GM12878 (cell line): ENCODE measurements around the gene BTK. TPM values are rescaled to one million over a fixed set of nuclear protein-coding genes. Genes with fewer than 3 reads are reported as not detected.

Experiments
- ASH2L ChIP-seq: fragments of 300-600, 200-600 bp; sonication (generic); IDR thresholded peaks from 2 replicates; pipeline ENCODE4 v1.6.1; 2017; ENCODE audit warnings: low read depth, mild to moderate bottlenecking, borderline replicate concordance
- ATF2 ChIP-seq: IDR thresholded peaks from 2 replicates; pipeline ENCODE4 v1.6.1; 2012; ENCODE audit warnings: low read length, inconsistent platforms
- IKZF2 ChIP-seq, 2 experiments: fragments of 450-650 bp; IDR thresholded peaks; 2 replicates each; pipeline ENCODE4 v1.6.1; 2017; ENCODE audit warnings: mild to moderate bottlenecking in 2 of 2, moderate library complexity in 2 of 2
- KLF5 ChIP-seq: fragments of 450-650 bp; IDR thresholded peaks from 2 replicates; pipeline ENCODE4 v1.6.1; 2014; ENCODE audit warnings: mild to moderate bottlenecking; ENCODE audit not compliant: partially characterized antibody
- MTA2 ChIP-seq: fragments of 450-650 bp; IDR thresholded peaks from 2 replicates; pipeline ENCODE4 v1.6.1; 2016; ENCODE audit warnings: low read depth, mild to moderate bottlenecking, moderate library complexity
- MTA3 ChIP-seq: IDR thresholded peaks from 2 replicates; pipeline ENCODE4 v1.6.1; 2012; ENCODE audit warnings: low read length, inconsistent platforms, borderline replicate concordance
- NR2C1 ChIP-seq: fragments of 450-650 bp; IDR thresholded peaks from 2 replicates; pipeline ENCODE4 v1.6.1; 2017; ENCODE audit warnings: antibody characterized with exemption, mild to moderate bottlenecking, moderate library complexity
- NR2C2 ChIP-seq: IDR thresholded peaks from 2 replicates; pipeline ENCODE4 v1.6.1; 2011; ENCODE audit warnings: borderline replicate concordance, low read depth; ENCODE audit not compliant: control insufficient read depth, insufficient read length
- NR2F1 ChIP-seq: fragments of 450-650 bp; conservative IDR thresholded peaks from 2 replicates; pipeline ENCODE4 v1.6.1; 2017; ENCODE audit warnings: mild to moderate bottlenecking
- RCOR1 ChIP-seq: conservative IDR thresholded peaks from 2 replicates; pipeline ENCODE4 v1.6.1; 2012; ENCODE audit warnings: low read depth, low read length, improper control_type of control experiment
- SMAD1 ChIP-seq: fragments of 450-650 bp; IDR thresholded peaks from 2 replicates; pipeline ENCODE4 v1.6.1; 2018; ENCODE audit warnings: mild to moderate bottlenecking, low read depth; ENCODE audit not compliant: partially characterized antibody
- SRF ChIP-seq, 2 experiments: IDR thresholded peaks; 2 replicates each; pipeline ENCODE4 v1.6.1; 2011; ENCODE audit warnings: low read depth in 2 of 2, low read length in 2 of 2, mild to moderate bottlenecking in 1 of 2, moderate library complexity in 1 of 2
- TAF1 ChIP-seq: IDR thresholded peaks from 2 replicates; pipeline ENCODE4 v1.6.1; 2011; ENCODE audit warnings: mild to moderate bottlenecking, low read depth, low read length, borderline replicate concordance
- ZBTB33 ChIP-seq: fragments of 450-650 bp; IDR thresholded peaks from 2 replicates; pipeline ENCODE4 v1.6.1; 2017; ENCODE audit warnings: mild to moderate bottlenecking
- ZNF207 ChIP-seq: fragments of 450-650 bp; IDR thresholded peaks from 2 replicates; pipeline ENCODE4 v1.6.1; 2014; ENCODE audit warnings: antibody characterized with exemption, mild to moderate bottlenecking, borderline replicate concordance
- ZNF622 ChIP-seq: fragments of 450-650 bp; IDR thresholded peaks from 2 replicates; pipeline ENCODE4 v1.6.1; 2017; ENCODE audit warnings: mild to moderate bottlenecking, inconsistent platforms
- polyA plus RNA-seq, 11 experiments: library from polyadenylated mRNA; depleted of rRNA in 4 of 11; unstranded in 6 of 11; stranded (reverse) in 5 of 11; fragments of >200 nt; fragmentation: Nextera tagmentation in 4 of 11; fragmentation: Illumina TruSeq in 1 of 11; extraction: Ambion mirVana in 4 of 11; extraction: Trizol in 1 of 11; gene quantifications; 1 replicate in 1 of 11; 2 replicates in 10 of 11; pipeline versions ENCODE4 v1.2.1 to v1.2.3, GENCODE V29; 2011 to 2016; ENCODE audit warnings: inconsistent platforms in 2 of 11, missing spikeins in 2 of 11, low read depth in 1 of 11
- total RNA-seq, 4 experiments: library from RNA; depleted of rRNA in 3 of 4; stranded (reverse); fragments of >200 nt in 3 of 4; fragmentation: Illumina TruSeq in 1 of 4; extraction: Trizol in 1 of 4; gene quantifications; 2 replicates each; pipeline versions ENCODE4 v1.2.1 to v1.2.3, GENCODE V29; 2013 to 2021
- TF ChIP-seq, protein P1 (sequence below): fragments of 450-650 bp; conservative IDR thresholded peaks from 2 replicates; pipeline ENCODE4 v1.6.1; 2017; ENCODE audit warnings: mild to moderate bottlenecking, moderate library complexity
- TF ChIP-seq, protein P2 (sequence below): IDR thresholded peaks from 2 replicates; pipeline ENCODE4 v1.6.1; 2012; ENCODE audit warnings: improper control_type of control experiment, low read depth, low read length; ENCODE audit not compliant: insufficient replicate concordance

The BTK gene
- total and polyA plus RNA-seq, 10 of the 15 experiments (the other 5 are each of a cell fraction or from before 2014, with no cell fraction given): 24.0 to 154 (median 88.9) TPM

DNA sequence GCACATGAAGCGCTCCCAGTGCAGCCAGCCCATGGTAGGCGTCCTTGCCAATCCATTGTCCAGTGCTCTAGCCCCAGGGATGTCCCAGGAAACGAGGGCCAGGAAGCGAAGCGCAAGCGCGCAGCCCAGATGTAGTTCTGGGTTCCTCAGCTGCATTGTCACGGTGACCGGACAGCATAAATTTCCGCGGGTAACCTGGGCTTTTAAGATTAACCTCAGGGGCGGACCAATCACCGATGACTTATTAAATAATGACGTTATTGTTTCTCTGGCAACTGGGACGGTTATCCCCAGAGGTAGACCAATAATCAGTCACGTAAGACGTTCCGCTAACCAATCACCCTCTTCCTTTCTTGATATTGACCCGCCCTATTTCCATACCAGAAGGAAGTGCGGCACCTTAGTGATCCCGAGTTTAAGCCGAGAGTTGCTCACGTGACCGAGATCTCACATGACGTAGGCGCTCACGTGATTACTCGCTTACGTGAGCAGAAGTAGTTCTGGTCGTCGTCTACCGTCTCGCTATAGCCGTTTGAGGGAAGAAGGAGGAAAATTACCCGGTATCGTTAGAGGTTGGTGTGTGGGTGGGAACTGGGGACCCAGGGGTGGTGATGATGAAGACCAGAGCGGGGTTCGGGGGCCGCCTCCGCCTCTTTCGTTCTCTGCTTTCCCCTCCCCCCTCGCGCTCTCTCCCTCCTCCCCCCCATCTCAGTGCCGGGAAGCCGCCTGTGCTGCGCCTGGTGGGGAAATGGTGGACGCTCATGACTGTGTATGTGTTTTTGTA, 21.9 kb upstream of the BTK start, which contains the start of the genes GLA and HNRNPH2 (continued):
- TF ChIP-seq, protein P1, sequence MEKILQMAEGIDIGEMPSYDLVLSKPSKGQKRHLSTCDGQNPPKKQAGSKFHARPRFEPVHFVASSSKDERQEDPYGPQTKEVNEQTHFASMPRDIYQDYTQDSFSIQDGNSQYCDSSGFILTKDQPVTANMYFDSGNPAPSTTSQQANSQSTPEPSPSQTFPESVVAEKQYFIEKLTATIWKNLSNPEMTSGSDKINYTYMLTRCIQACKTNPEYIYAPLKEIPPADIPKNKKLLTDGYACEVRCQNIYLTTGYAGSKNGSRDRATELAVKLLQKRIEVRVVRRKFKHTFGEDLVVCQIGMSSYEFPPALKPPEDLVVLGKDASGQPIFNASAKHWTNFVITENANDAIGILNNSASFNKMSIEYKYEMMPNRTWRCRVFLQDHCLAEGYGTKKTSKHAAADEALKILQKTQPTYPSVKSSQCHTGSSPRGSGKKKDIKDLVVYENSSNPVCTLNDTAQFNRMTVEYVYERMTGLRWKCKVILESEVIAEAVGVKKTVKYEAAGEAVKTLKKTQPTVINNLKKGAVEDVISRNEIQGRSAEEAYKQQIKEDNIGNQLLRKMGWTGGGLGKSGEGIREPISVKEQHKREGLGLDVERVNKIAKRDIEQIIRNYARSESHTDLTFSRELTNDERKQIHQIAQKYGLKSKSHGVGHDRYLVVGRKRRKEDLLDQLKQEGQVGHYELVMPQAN: peak; percentile 71
- TF ChIP-seq NR2C2 (no peak), SRF (IDR thresholded peaks at IDR 0.05; ENCODE audit: low read depth in 2 of 2, low read length in 2 of 2) (no peak), NR2C1 (no peak), ATF2 (no peak; the same call in 1 of the 2 replicates), RCOR1 (no peak), NR2F1 (no peak), TAF1 (0 out of 2 replicates have a peak, but pooled peaks have one; percentile 46), SMAD1 (peak; percentile 53), KLF5 (no peak), ZNF622 (no peak), ASH2L (no peak), IKZF2 (IDR thresholded peaks at IDR 0.05) (peak; percentile 33 to 37; a peak in 3 of 4 replicates), ZBTB33 (no peak), MTA3 (no peak), ZNF207 (no peak), MTA2 (peak; percentile 41)
- TF ChIP-seq, protein P2, sequence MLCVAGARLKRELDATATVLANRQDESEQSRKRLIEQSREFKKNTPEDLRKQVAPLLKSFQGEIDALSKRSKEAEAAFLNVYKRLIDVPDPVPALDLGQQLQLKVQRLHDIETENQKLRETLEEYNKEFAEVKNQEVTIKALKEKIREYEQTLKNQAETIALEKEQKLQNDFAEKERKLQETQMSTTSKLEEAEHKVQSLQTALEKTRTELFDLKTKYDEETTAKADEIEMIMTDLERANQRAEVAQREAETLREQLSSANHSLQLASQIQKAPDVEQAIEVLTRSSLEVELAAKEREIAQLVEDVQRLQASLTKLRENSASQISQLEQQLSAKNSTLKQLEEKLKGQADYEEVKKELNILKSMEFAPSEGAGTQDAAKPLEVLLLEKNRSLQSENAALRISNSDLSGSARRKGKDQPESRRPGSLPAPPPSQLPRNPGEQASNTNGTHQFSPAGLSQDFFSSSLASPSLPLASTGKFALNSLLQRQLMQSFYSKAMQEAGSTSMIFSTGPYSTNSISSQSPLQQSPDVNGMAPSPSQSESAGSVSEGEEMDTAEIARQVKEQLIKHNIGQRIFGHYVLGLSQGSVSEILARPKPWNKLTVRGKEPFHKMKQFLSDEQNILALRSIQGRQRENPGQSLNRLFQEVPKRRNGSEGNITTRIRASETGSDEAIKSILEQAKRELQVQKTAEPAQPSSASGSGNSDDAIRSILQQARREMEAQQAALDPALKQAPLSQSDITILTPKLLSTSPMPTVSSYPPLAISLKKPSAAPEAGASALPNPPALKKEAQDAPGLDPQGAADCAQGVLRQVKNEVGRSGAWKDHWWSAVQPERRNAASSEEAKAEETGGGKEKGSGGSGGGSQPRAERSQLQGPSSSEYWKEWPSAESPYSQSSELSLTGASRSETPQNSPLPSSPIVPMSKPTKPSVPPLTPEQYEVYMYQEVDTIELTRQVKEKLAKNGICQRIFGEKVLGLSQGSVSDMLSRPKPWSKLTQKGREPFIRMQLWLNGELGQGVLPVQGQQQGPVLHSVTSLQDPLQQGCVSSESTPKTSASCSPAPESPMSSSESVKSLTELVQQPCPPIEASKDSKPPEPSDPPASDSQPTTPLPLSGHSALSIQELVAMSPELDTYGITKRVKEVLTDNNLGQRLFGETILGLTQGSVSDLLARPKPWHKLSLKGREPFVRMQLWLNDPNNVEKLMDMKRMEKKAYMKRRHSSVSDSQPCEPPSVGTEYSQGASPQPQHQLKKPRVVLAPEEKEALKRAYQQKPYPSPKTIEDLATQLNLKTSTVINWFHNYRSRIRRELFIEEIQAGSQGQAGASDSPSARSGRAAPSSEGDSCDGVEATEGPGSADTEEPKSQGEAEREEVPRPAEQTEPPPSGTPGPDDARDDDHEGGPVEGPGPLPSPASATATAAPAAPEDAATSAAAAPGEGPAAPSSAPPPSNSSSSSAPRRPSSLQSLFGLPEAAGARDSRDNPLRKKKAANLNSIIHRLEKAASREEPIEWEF: no peak
